HCT116 (cell line): Measurements from ENCODE around the gene MECP2. TPM values are rescaled to one million over a fixed set of nuclear protein-coding genes. Genes with fewer than 3 reads are reported as not detected.

ENCODE experiments used
- ATAC-seq: fragments of 200-7000 bp; cut with Tn5 transposase; 2 replicates; pipeline ENCODE4 v1.9.1; 2020; ENCODE audit warnings: mild to moderate bottlenecking, moderate library complexity
- BruUV-seq: library from RNA; stranded (reverse); fragments of 400-500 nt; replicated peaks from 2 replicates; lab custom pipeline; 2021; lab: Mats Ljungman, UMichigan
- CTCF ChIA-PET: fragments of 300-600 bp; sonication (Branson Sonifier 250); formaldehyde crosslinking; loops from one replicate; lab custom pipeline; 2021; ENCODE audit warnings: antibody characterized with exemption; lab: Charles Lee
- POLR2A ChIA-PET: fragments of 300-600, 350-600 bp; sonication (Branson Sonifier 250); formaldehyde crosslinking; loops from one replicate; lab custom pipeline; 2021; ENCODE audit warnings: antibody characterized with exemption; lab: Charles Lee
- RAD21 ChIA-PET, 2 experiments: fragments of 300-600 bp; sonication (Branson Sonifier 250); formaldehyde crosslinking; loops; one replicate each; lab custom pipeline; 2023; ENCODE audit warnings: low total read pairs in 2 of 2; ENCODE audit not compliant: uncharacterized antibody in 2 of 2, unreplicated experiment in 2 of 2, low non-redundant PET in 1 of 2; lab: Charles Lee
- DNase-seq: peaks from one replicate; pipeline ENCODE4 v3.0.0-alpha.2; 2010; ENCODE audit warnings: low read depth, low spot score
- H2AFZ ChIP-seq: fragments of 200-600 bp; shearing (Covaris generic), sonication (generic); 2 replicates; pipeline ENCODE4 v1.6.1; 2017; ENCODE audit warnings: low read depth, mixed run types, mixed read lengths, antibody characterized with exemption, low read length; ENCODE audit not compliant: poor library complexity, severe bottlenecking
- H3K27ac ChIP-seq: 2 replicates; pipeline ENCODE4 v1.5.1; 2012; ENCODE audit warnings: low read depth, low read length
- H3K27me3 ChIP-seq: fragments of 200-600 bp; sonication (generic); 2 replicates; pipeline ENCODE4 v1.6.1; 2016; ENCODE audit warnings: mixed run types, low read length, mixed read lengths; ENCODE audit not compliant: insufficient read depth
- H3K36me3 ChIP-seq, 2 experiments: fragments of 200-500 bp in 1 of 2; fragments of 200-600 bp in 1 of 2; sonication (Bioruptor generic) in 1 of 2; sonication (generic) in 1 of 2; 2 replicates each; pipeline versions ENCODE4 v1.5.1 to v1.6.1; 2014 to 2016; ENCODE audit warnings: low read length in 2 of 2, inconsistent platforms in 1 of 2, mixed read lengths in 1 of 2, mixed run types in 1 of 2; ENCODE audit not compliant: insufficient read depth in 2 of 2, control insufficient read depth in 1 of 2
- H3K4me1 ChIP-seq, 2 experiments: fragments of 200-600 bp in 1 of 2; sonication (generic) in 1 of 2; 2 replicates each; pipeline versions ENCODE4 v1.5.1 to v1.6.1; 2012 to 2017; ENCODE audit warnings: low read length in 2 of 2, inconsistent platforms in 1 of 2, mild to moderate bottlenecking in 1 of 2, mixed read lengths in 1 of 2, mixed run types in 1 of 2, moderate library complexity in 1 of 2; ENCODE audit not compliant: insufficient read depth in 2 of 2, control insufficient read depth in 1 of 2
- H3K4me2 ChIP-seq: fragments of 200-600 bp; sonication (generic); 2 replicates; pipeline ENCODE4 v1.6.1; 2017; ENCODE audit warnings: mixed run types, low read length, mixed read lengths
- H3K4me3 ChIP-seq, 2 experiments: fragments of 200-600 bp in 1 of 2; sonication (generic) in 1 of 2; replicated peaks in 1 of 2; 2 replicates each; pipeline ENCODE4 v1.5.1; 2011 to 2016; ENCODE audit warnings: low read length in 2 of 2, control low read depth in 1 of 2, low read depth in 1 of 2, mild to moderate bottlenecking in 1 of 2, mixed read lengths in 1 of 2, mixed run types in 1 of 2
- H3K79me2 ChIP-seq: fragments of 200-600 bp; sonication (generic); 2 replicates; pipeline ENCODE4 v1.6.1; 2017; ENCODE audit warnings: mild to moderate bottlenecking, mixed run types, low read length, moderate library complexity, mixed read lengths; ENCODE audit not compliant: insufficient read depth
- H3K9ac ChIP-seq: fragments of 200-600 bp; sonication (generic); 2 replicates; pipeline ENCODE4 v1.6.1; 2016; ENCODE audit warnings: low read length, mixed read lengths
- H3K9me2 ChIP-seq: fragments of 200-600 bp; sonication (generic), shearing (Covaris generic); 2 replicates; pipeline ENCODE4 v1.6.1; 2017; ENCODE audit warnings: mixed run types, mild to moderate bottlenecking, moderate library complexity; ENCODE audit not compliant: insufficient read depth
- H3K9me3 ChIP-seq, 2 experiments: fragments of 200-500 bp in 1 of 2; fragments of 200-600 bp in 1 of 2; sonication (Bioruptor generic) in 1 of 2; sonication (generic) in 1 of 2; 2 replicates each; pipeline ENCODE4 v1.6.1; 2014 to 2017; ENCODE audit warnings: low read length in 2 of 2, mixed read lengths in 2 of 2, inconsistent platforms in 1 of 2, low read depth in 1 of 2, mild to moderate bottlenecking in 1 of 2, mixed run types in 1 of 2, moderate library complexity in 1 of 2; ENCODE audit not compliant: control insufficient read depth in 1 of 2, insufficient read depth in 1 of 2
- H4K20me1 ChIP-seq: fragments of 200-600 bp; sonication (generic), shearing (Covaris generic); 2 replicates; pipeline ENCODE4 v1.6.1; 2017; ENCODE audit warnings: mixed run types, mild to moderate bottlenecking, moderate library complexity; ENCODE audit not compliant: insufficient read depth
- CBX3 ChIP-seq: IDR thresholded peaks from 2 replicates; pipeline ENCODE4 v1.6.1; 2012; ENCODE audit warnings: low read depth
- CEBPB ChIP-seq: IDR thresholded peaks from 2 replicates; pipeline ENCODE4 v1.6.1; 2012; ENCODE audit warnings: low read depth
- EGR1 ChIP-seq: IDR thresholded peaks from 2 replicates; pipeline ENCODE4 v1.6.1; 2012; ENCODE audit warnings: low read depth
- EZH2 ChIP-seq: fragments of 200-600 bp; sonication (generic); IDR thresholded peaks from 2 replicates; pipeline ENCODE4 v1.6.1; 2017; ENCODE audit warnings: antibody characterized with exemption, mixed run types
- EZH2phosphoT487 ChIP-seq: fragments of 200-600 bp; IDR thresholded peaks from 2 replicates; pipeline ENCODE4 v1.6.1; 2018; ENCODE audit warnings: antibody characterized with exemption, borderline replicate concordance
- FOSL1 ChIP-seq: IDR thresholded peaks from 2 replicates; pipeline ENCODE4 v1.6.1; 2012; ENCODE audit warnings: low read depth
- JUND ChIP-seq: IDR thresholded peaks from 2 replicates; pipeline ENCODE4 v1.6.1; 2012
- POLR2AphosphoS5 ChIP-seq: IDR thresholded peaks from 2 replicates; pipeline ENCODE4 v1.6.1; 2011; ENCODE audit warnings: mild to moderate bottlenecking, low read depth, low read length, moderate library complexity
- SP1 ChIP-seq: IDR thresholded peaks from 2 replicates; pipeline ENCODE4 v1.6.1; 2012; ENCODE audit warnings: low read depth
- ZNF274 ChIP-seq: fragments of 200-500 bp; sonication (Bioruptor generic); IDR thresholded peaks from 2 replicates; pipeline ENCODE4 v1.6.1; 2014; ENCODE audit warnings: mild to moderate bottlenecking, low read depth, low read length, inconsistent platforms
- intact Hi-C: fragments of 100-400 bp; cut with micrococcal nuclease; formaldehyde crosslinking; loops from 2 replicates; pipeline ENCODE4 v1.10.0; 2022
- total RNA-seq: library from RNA; stranded (reverse); gene quantifications from one replicate; pipeline ENCODE4 v1.2.1, GENCODE V29; 2021; ENCODE audit not compliant: unreplicated experiment
- TF ChIP-seq, protein P1 (sequence below): IDR thresholded peaks from 2 replicates; pipeline ENCODE4 v1.6.1; 2012
- TF ChIP-seq, protein P2 (sequence below): IDR thresholded peaks from 2 replicates; pipeline ENCODE4 v1.6.1; 2011; ENCODE audit warnings: mild to moderate bottlenecking, low read length, moderate library complexity; ENCODE audit not compliant: insufficient replicate concordance; ENCODE audit errors: extremely low read depth
- TF ChIP-seq, protein P3 (sequence below): IDR thresholded peaks from 2 replicates; pipeline ENCODE4 v1.6.1; 2012
- TF ChIP-seq, protein P4 (sequence below): IDR thresholded peaks from 2 replicates; pipeline ENCODE4 v1.6.1; 2012; ENCODE audit warnings: low read depth

The MECP2 gene
- total RNA-seq, 1 experiment from 2014 or later: 32.4 TPM

DNA sequence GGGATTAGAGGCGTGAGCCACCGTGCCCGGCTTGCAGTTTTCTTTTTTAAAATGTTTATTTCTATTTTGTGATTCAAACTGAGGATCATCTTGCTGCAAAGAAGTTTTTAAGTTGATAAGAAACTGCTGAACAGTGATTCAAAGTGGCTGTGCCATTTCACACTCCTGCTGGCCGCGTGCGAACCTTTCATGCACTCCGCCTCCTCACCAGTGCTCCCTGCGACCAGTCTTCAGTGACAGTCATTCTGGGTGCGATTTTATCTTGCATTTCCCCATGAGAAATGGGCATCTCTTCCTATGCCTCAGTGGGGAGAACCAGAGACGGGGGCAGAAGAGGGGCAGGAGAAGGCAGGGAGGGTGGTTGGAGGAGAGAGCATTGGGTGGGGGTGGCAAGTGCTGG is 103.5 kb downstream of the MECP2 start:
- Histone ChIP-seq H4K20me1 (no peaks in the 10 kb centered on the region), H3K9me3 (no peaks in the 10 kb centered on the region), H3K4me1 (no peaks in the 10 kb centered on the region), H3K27ac (no peak overlapping the region), H3K9me2 (no peaks in the 10 kb centered on the region), H3K79me2 (no peaks in the 10 kb centered on the region), H3K4me3 (no peak overlapping the region), H3K9ac (no peak overlapping the region), H2AFZ (no peak overlapping the region), H3K36me3 (no peaks in the 10 kb centered on the region), H3K27me3 (no peaks in the 10 kb centered on the region), H3K4me2 (no peak overlapping the region)
- BruUV-seq: no TSS peak
- DNase-seq (no peak), ATAC-seq (no peak)
- intact Hi-C loops: no loop called here
- TF ChIP-seq POLR2AphosphoS5 (no peak), EGR1 (no peak), SP1 (no peak), JUND (no peak)
- TF ChIP-seq, protein P1, sequence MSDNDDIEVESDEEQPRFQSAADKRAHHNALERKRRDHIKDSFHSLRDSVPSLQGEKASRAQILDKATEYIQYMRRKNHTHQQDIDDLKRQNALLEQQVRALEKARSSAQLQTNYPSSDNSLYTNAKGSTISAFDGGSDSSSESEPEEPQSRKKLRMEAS: no peak
- ChIA-PET CTCF (no interaction called here), POLR2A (no interaction called here), RAD21 (no interaction called here)

DNA sequence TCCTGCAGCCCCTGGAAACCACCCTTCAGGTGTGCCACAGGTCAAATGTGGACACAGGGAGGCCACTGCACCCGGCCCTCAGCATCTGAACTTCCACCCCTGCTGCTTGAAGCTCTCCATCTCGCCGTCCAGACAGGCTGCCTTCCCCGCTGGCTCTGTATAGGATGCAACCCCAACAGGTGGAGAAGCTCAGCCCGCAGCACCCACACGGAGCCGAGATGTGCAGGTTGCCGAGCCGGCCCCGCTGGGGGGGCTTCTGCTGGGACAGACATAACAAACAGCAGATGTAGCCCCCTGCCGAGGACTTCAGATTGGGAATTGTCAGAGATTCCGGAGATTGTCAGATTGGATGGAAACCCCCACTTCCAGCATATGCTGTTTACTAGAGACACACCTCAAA is 104.4 kb downstream of the MECP2 start:
- no peak for ATAC-seq
- CTCF ChIA-PET: no interaction called here

More for the DNA sequence above, 104.4 kb downstream of the MECP2 start:
- TF ChIP-seq, protein P2, sequence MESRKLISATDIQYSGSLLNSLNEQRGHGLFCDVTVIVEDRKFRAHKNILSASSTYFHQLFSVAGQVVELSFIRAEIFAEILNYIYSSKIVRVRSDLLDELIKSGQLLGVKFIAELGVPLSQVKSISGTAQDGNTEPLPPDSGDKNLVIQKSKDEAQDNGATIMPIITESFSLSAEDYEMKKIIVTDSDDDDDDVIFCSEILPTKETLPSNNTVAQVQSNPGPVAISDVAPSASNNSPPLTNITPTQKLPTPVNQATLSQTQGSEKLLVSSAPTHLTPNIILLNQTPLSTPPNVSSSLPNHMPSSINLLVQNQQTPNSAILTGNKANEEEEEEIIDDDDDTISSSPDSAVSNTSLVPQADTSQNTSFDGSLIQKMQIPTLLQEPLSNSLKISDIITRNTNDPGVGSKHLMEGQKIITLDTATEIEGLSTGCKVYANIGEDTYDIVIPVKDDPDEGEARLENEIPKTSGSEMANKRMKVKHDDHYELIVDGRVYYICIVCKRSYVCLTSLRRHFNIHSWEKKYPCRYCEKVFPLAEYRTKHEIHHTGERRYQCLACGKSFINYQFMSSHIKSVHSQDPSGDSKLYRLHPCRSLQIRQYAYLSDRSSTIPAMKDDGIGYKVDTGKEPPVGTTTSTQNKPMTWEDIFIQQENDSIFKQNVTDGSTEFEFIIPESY: no peak
- TF ChIP-seq, protein P3, sequence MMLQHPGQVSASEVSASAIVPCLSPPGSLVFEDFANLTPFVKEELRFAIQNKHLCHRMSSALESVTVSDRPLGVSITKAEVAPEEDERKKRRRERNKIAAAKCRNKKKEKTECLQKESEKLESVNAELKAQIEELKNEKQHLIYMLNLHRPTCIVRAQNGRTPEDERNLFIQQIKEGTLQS: no peak
- TF ChIP-seq EZH2 (no peak), EZH2phosphoT487 (no peak), SP1 (no peak), FOSL1 (no peak), CBX3 (no peak), CEBPB (no peak), POLR2AphosphoS5 (no peak), EGR1 (no peak), ZNF274 (no peak)
- TF ChIP-seq, protein P1: no peak
- TF ChIP-seq, protein P4, sequence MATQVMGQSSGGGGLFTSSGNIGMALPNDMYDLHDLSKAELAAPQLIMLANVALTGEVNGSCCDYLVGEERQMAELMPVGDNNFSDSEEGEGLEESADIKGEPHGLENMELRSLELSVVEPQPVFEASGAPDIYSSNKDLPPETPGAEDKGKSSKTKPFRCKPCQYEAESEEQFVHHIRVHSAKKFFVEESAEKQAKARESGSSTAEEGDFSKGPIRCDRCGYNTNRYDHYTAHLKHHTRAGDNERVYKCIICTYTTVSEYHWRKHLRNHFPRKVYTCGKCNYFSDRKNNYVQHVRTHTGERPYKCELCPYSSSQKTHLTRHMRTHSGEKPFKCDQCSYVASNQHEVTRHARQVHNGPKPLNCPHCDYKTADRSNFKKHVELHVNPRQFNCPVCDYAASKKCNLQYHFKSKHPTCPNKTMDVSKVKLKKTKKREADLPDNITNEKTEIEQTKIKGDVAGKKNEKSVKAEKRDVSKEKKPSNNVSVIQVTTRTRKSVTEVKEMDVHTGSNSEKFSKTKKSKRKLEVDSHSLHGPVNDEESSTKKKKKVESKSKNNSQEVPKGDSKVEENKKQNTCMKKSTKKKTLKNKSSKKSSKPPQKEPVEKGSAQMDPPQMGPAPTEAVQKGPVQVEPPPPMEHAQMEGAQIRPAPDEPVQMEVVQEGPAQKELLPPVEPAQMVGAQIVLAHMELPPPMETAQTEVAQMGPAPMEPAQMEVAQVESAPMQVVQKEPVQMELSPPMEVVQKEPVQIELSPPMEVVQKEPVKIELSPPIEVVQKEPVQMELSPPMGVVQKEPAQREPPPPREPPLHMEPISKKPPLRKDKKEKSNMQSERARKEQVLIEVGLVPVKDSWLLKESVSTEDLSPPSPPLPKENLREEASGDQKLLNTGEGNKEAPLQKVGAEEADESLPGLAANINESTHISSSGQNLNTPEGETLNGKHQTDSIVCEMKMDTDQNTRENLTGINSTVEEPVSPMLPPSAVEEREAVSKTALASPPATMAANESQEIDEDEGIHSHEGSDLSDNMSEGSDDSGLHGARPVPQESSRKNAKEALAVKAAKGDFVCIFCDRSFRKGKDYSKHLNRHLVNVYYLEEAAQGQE: no peak
- TF ChIP-seq, all 23 proteins: peak for 0
- DNase-seq: no peak
- Histone ChIP-seq H3K27ac (no peak overlapping the region), H3K27me3 (no peaks in the 10 kb centered on the region), H3K79me2 (no peaks in the 10 kb centered on the region), H4K20me1 (no peaks in the 10 kb centered on the region), H3K4me3 (no peak overlapping the region), H2AFZ (no peak overlapping the region), H3K4me1 (no peaks in the 10 kb centered on the region), H3K9me2 (no peaks in the 10 kb centered on the region), H3K36me3 (no peaks in the 10 kb centered on the region), H3K9ac (no peak overlapping the region), H3K9me3 (no peaks in the 10 kb centered on the region), H3K4me2 (no peak overlapping the region)
- ChIA-PET POLR2A (no interaction called here), RAD21 (no interaction called here)
- intact Hi-C loops: no loop called here
- BruUV-seq: no TSS peak
